Esophagus squamous epithelium (tissue), 4 donors: Measurements from ENCODE around the gene EDN3.

Experiments used
- CTCF ChIP-seq, 6 experiments: fragments of 450-650 bp in 4 of 6; fragments of 200-600 bp in 2 of 6; sonication (generic) in 2 of 6; IDR thresholded peaks; one replicate each; pipeline ENCODE4 v1.5.1; 2016 to 2019; ENCODE audit warnings: antibody characterized with exemption in 6 of 6, mild to moderate bottlenecking in 4 of 6, moderate library complexity in 4 of 6
- POLR2A ChIP-seq, 4 donors: fragments of 450-650 bp; IDR thresholded peaks; one replicate each; pipeline ENCODE4 v1.6.1; 2017; ENCODE audit warnings: antibody characterized with exemption in 4 of 4, mild to moderate bottlenecking in 4 of 4, moderate library complexity in 3 of 4

GRCh38 chr20:59359906-59360725 is 59.7 kb downstream of the EDN3 start:
- TF ChIP-seq CTCF (IDR thresholded peaks at IDR 0.05) (no peak), POLR2A (IDR thresholded peaks at IDR 0.05) (no peak)
